GM19025 (cell line): ENCODE data around the gene ENOSF1.
A peak's percentile ranks its signal among the peaks of the same experiment; 100 is the strongest.

Experiments used
- ATAC-seq: cut with Tn5 transposase; IDR thresholded peaks from one replicate; pipeline ENCODE4 v1.9.1; 2021; ENCODE audit warnings: mild to moderate bottlenecking, low read depth, moderate library complexity; ENCODE audit not compliant: unreplicated experiment

The ENOSF1 gene

DNA sequence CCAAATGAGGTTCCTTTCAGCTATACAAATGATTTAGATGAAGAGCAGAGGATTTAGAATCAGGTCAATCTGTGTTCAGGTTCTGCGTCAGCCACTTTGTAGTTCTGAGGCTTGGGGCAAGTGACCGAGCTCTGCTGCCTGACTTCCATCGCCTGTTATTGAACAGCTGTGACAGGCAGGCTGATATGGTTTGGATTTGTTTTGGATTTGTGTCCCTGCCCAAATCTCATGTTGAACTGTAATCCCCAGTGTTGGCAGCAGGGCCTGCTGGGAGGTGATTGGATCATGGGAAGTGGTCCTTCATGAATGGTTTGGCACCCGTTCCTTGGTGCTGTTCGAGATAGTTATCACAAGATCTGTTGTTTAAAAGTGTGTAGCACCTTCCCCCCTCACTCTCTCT, 36.4 kb downstream of the ENOSF1 start:
- no peak for ATAC-seq

GRCh38 chr18:675307-675706, 37.1 kb downstream of the ENOSF1 start:
- ATAC-seq, result no peak

- no peak for ATAC-seq
Observed at GRCh38 chr18:673769-674168, 38.7 kb downstream of the ENOSF1 start.

GRCh38 chr18:673317-673716, 39.1 kb downstream of the ENOSF1 start:
- no peak for ATAC-seq

DNA sequence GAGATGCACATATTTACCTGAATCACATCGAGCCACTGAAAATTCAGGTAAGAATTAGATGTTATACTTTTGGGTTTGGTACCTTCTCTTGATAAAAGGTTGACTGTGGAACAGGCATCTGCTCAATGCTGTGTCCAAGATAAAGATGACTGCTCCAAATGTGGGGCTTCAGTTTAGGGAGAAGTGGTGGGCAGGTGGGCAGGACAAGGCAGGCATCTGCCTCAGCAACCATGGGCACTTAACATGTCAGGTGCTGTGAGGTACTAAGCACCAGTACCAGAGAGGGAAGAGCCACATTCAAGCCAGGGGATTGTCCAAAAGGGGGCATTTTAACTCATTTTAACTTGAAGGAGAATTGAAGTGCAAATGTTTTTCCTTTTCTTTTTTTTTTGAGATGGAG, 41.0 kb downstream of the ENOSF1 start:
- ATAC-seq, result no peak

GRCh38 chr18:670522-670921, 41.9 kb downstream of the ENOSF1 start:
- no peak for ATAC-seq

- no peak for ATAC-seq
Observed at GRCh38 chr18:669077-669476, 43.4 kb downstream of the ENOSF1 start.

- no peak for ATAC-seq
Observed at GRCh38 chr18:668260-668659, 44.2 kb downstream of the ENOSF1 start.

DNA sequence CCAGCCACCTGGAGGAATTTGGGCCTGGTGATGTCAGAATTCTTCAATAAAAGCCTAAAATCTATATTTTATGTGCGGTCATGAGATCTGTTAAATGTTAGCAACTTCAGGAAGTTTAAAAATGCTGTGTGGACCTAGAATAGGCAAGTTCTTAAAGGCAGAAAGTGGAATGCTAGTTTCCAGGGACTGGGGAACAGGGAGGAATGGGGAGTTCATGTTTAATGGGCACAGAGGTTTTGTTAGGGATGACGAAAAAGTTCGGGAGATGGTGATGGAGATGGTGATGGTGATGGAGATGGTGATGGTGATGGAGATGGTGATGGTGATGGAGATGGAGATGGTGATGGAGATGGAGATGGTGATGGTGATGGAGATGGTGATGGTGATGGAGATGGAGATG, 45.8 kb downstream of the ENOSF1 start:
- no peak for ATAC-seq

GRCh38 chr18:666177-666576, 46.3 kb downstream of the ENOSF1 start:
- ATAC-seq, result no peak

- no peak for ATAC-seq
Observed at GRCh38 chr18:662197-662596, 50.2 kb downstream of the ENOSF1 start.

DNA sequence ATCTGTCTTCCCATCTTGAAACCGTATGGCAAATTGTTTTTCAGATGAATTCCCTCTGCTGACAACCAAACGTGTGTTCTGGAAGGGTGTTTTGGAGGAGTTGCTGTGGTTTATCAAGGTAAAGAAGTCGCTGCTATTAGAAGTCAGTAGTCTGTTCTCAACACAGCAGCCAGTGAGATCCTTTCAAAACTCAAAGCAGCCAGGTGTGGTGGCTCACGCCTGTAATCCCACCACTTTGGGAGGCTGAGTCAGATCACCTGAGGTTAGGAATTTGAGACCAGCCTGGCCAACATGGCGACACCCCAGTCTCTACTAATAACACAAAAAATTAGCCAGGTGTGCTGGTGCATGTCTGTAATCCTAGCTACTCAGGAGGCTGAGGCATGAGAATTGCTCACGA, 52.8 kb downstream of the ENOSF1 start:
- ATAC-seq, result no peak

- ATAC-seq, result no peak
Observed at GRCh38 chr18:658947-659533, 53.4 kb downstream of the ENOSF1 start.

GRCh38 chr18:658001-658946, 54.2 kb downstream of the ENOSF1 start:
- ATAC-seq, result peak; percentile 46

GRCh38 chr18:657311-658000, 55.0 kb downstream of the ENOSF1 start, which contains the start of gene TYMS:
Gene TYMS (plus strand): TSS chr18:657653. CDS start chr18:657743, 90 bp downstream.
- peak; percentile 37 for ATAC-seq

DNA sequence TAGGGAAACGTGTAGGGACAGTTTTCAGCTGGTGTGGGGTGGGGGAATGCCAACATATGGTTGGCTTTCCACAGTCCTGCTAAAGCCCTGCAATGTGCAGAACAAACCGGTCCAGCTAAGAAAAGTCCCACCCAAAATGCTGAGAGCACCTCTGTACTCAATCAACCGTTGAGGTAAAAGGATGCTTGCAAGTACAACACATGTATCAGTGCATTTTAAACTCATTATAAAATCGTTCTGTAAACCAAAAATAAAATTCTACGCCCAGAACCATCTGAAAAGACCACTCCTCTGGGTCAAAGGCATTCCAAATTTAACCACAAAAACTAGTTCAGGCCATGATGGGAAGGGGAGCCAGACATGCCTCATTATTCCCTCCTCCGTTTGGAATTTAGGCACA, 57.0 kb downstream of the ENOSF1 start:
- no peak for ATAC-seq

GRCh38 chr18:654601-655000, 57.8 kb downstream of the ENOSF1 start:
- ATAC-seq, result no peak

DNA sequence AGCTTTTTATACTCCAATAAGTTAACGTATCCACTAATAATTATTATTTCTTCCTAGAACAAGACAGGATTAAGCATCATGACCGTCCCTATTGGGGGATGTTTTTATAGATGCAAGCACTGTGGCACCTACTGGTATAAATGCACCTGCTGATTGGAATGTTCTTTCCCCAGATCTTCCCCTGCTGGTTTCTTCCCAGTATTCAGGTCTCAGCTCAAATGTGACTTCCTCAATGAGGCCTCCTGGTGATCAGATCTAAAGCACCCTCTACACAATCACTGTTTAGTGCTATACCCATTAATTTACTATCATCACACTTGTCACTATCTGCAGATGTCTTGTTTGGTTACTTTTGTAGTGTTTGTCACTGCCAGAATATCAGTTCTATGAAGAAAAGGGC, 58.9 kb downstream of the ENOSF1 start:
- no peak for ATAC-seq

DNA sequence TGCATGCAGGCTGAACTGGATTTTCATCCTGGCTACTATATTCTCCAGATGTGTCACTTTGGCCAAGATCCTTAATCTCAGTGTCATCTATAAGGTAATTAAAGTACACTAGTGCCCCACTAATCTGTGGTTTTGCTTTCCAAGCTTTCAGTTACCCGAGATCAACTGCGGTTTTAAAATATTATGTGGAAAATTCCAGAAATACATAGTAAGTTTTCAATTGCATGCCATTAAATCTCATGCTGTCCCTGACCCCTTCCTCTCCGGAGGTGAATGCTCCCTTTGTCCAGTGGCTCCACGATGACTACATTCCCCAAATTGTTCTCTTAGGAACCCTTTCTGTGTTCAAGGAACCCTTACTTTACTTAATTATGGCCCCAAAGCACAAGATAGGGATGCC, 60.3 kb downstream of the ENOSF1 start:
- ATAC-seq, result no peak

GRCh38 chr18:650428-650858, 62.0 kb downstream of the ENOSF1 start:
- ATAC-seq, result peak; percentile 93

GRCh38 chr18:649341-649740, 63.1 kb downstream of the ENOSF1 start:
- ATAC-seq, result no peak
